ENCODE results near the gene CCL20. TPM values are rescaled to one million over a fixed set of nuclear protein-coding genes. Genes with fewer than 3 reads are reported as not detected.

The CCL20 gene
- total RNA-seq, 1 experiment from 2014 or later: not detected

DNA sequence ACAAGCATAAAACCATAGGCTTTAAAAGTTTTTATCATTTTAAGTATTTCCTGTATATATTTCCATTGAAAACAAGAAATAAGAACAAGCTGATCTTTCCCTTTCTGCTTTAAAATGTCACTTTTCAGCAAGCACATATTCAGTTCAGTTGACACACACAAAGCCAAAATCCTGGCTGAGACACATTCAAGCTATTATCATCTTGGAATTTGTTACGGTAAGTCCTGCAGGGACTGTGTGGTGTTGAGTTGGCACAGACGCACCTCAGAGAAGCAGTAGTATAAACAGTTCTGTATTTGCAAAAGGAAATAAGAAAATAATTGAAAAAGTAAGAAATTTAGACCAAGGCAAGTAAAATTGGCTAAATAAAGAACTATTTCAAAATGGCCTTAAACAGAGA is 47.4 kb downstream of the CCL20 start:
- no peak for ATAC-seq
- CTCF ChIA-PET: interaction anchor here (0.7 to 4.7 kb wide), 4 partner anchors 11 to 203 kb away, joined by 3 to 47 read pairs (median 3); partner anchors contain the start of gene DAW1
- no peak overlapping the region for H3K4me3 Mint-ChIP-seq
- no peaks in the 10 kb centered on the region for H3K36me3 Mint-ChIP-seq
- no peak for TF ChIP-seq ZNF423 (CRISPR knock-in tag; IDR thresholded peaks at IDR 0.05)
- TF ChIP-seq SMAD3 (CRISPR knock-in tag; IDR thresholded peaks at IDR 0.05; ENCODE audit: borderline replicate concordance): no peak
- TF ChIP-seq FOXP4 (CRISPR knock-in tag; IDR thresholded peaks at IDR 0.05): no peak
- no peak for TF ChIP-seq HMGXB4 (CRISPR knock-in tag; IDR thresholded peaks at IDR 0.05)
- no peak for TF ChIP-seq MYBL2 (CRISPR knock-in tag; IDR thresholded peaks at IDR 0.05)
- no peak for TF ChIP-seq JAZF1 (CRISPR knock-in tag; IDR thresholded peaks at IDR 0.05)
- no peak for TF ChIP-seq ZNF138 (CRISPR knock-in tag; conservative IDR thresholded peaks at IDR 0.05)
- no peak for TF ChIP-seq NFATC4 (CRISPR knock-in tag; IDR thresholded peaks at IDR 0.05)
- no peak for TF ChIP-seq ZNF532 (CRISPR knock-in tag; IDR thresholded peaks at IDR 0.05; ENCODE audit: borderline replicate concordance)
- no peak for TF ChIP-seq ATF1 (CRISPR knock-in tag; IDR thresholded peaks at IDR 0.05)
- no peak for TF ChIP-seq HMGA2 (CRISPR knock-in tag; IDR thresholded peaks at IDR 0.05)
- TF ChIP-seq NFYB (CRISPR knock-in tag; conservative IDR thresholded peaks at IDR 0.05; ENCODE audit: low read depth): no peak
- TF ChIP-seq ETV6 (CRISPR knock-in tag; IDR thresholded peaks at IDR 0.05): no peak
- TF ChIP-seq JUN (CRISPR knock-in tag; IDR thresholded peaks at IDR 0.05): no peak
- TF ChIP-seq, protein P1, sequence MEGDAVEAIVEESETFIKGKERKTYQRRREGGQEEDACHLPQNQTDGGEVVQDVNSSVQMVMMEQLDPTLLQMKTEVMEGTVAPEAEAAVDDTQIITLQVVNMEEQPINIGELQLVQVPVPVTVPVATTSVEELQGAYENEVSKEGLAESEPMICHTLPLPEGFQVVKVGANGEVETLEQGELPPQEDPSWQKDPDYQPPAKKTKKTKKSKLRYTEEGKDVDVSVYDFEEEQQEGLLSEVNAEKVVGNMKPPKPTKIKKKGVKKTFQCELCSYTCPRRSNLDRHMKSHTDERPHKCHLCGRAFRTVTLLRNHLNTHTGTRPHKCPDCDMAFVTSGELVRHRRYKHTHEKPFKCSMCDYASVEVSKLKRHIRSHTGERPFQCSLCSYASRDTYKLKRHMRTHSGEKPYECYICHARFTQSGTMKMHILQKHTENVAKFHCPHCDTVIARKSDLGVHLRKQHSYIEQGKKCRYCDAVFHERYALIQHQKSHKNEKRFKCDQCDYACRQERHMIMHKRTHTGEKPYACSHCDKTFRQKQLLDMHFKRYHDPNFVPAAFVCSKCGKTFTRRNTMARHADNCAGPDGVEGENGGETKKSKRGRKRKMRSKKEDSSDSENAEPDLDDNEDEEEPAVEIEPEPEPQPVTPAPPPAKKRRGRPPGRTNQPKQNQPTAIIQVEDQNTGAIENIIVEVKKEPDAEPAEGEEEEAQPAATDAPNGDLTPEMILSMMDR (IDR thresholded peaks at IDR 0.05): no peak
- TF ChIP-seq CREM (CRISPR knock-in tag; IDR thresholded peaks at IDR 0.05): no peak
- TF ChIP-seq MXD4 (CRISPR knock-in tag; IDR thresholded peaks at IDR 0.05; ENCODE audit: borderline replicate concordance): no peak
- TF ChIP-seq ESRRA (CRISPR knock-in tag; IDR thresholded peaks at IDR 0.05; ENCODE audit: borderline replicate concordance): no peak
- TF ChIP-seq ZBTB43 (CRISPR knock-in tag; IDR thresholded peaks at IDR 0.05): no peak
- TF ChIP-seq ELF4 (CRISPR knock-in tag; IDR thresholded peaks at IDR 0.05; ENCODE audit: low read depth): no peak
- no peaks in the 10 kb centered on the region for H3K9me3 Mint-ChIP-seq
- H3K27me3 Mint-ChIP-seq (ENCODE audit: low read depth): no peaks in the 10 kb centered on the region
- no peak overlapping the region for H3K27ac Mint-ChIP-seq
- H3K4me1 Mint-ChIP-seq: peaks cover 26% of the 10 kb centered on the region
- DNase-seq (ENCODE audit: low spot score): no peak
- POLR2A ChIA-PET: no interaction called here

Data from WTC11 (cell line).